HG03196 (cell line): ENCODE measurements around the gene GPRC5C.
"Not testable (repeated sequence)": the region's sequence is repeated elsewhere in the genome, so short reads cannot be mapped to it uniquely, and the experiment has no call there.

Experiments used
- ATAC-seq: cut with Tn5 transposase; IDR thresholded peaks from one replicate; pipeline ENCODE4 v1.9.1; 2021; ENCODE audit not compliant: unreplicated experiment

Gene GPRC5C

GRCh38 chr17:74405311-74405710 lies 26.6 kb upstream of the GPRC5C start:
- ATAC-seq: not testable (repeated sequence)

- no peak for ATAC-seq
Observed at GRCh38 chr17:74407384-74407783, 24.5 kb upstream of the GPRC5C start.

- no peak for ATAC-seq
Observed at GRCh38 chr17:74408262-74408661, 23.6 kb upstream of the GPRC5C start.

GRCh38 chr17:74408815-74409214 lies 23.1 kb upstream of the GPRC5C start:
- no peak for ATAC-seq

GRCh38 chr17:74410001-74410443 lies 21.9 kb upstream of the GPRC5C start:
- ATAC-seq: no peak

- ATAC-seq: no peak
Observed at GRCh38 chr17:74412581-74412980, 19.3 kb upstream of the GPRC5C start.

- ATAC-seq: no peak
Observed at GRCh38 chr17:74413491-74413890, 18.4 kb upstream of the GPRC5C start.

GRCh38 chr17:74414510-74414909 lies 17.4 kb upstream of the GPRC5C start:
- ATAC-seq: no peak

GRCh38 chr17:74415608-74416396 lies 16.1 kb upstream of the GPRC5C start:
- no peak for ATAC-seq

- ATAC-seq: no peak
Observed at GRCh38 chr17:74417178-74418045, 14.5 kb upstream of the GPRC5C start.

- no peak for ATAC-seq
Observed at GRCh38 chr17:74419928-74420411, 11.9 kb upstream of the GPRC5C start.

GRCh38 chr17:74424117-74424516 lies 7.8 kb upstream of the GPRC5C start:
- no peak for ATAC-seq

GRCh38 chr17:74424657-74425056 lies 7.2 kb upstream of the GPRC5C start:
- ATAC-seq: no peak

GRCh38 chr17:74426551-74427047 lies 5.3 kb upstream of the GPRC5C start:
- no peak for ATAC-seq

GRCh38 chr17:74427048-74427762 lies 4.7 kb upstream of the GPRC5C start:
- no peak for ATAC-seq

GRCh38 chr17:74427763-74428153 lies 4.1 kb upstream of the GPRC5C start:
- no peak for ATAC-seq

- ATAC-seq: peak; percentile 11
Observed at GRCh38 chr17:74429604-74430384, 2.1 kb upstream of the GPRC5C start.

GRCh38 chr17:74430385-74430705 lies 1.5 kb upstream of the GPRC5C start:
- no peak for ATAC-seq

GRCh38 chr17:74430706-74431567 lies 951 bp upstream of the GPRC5C start:
- ATAC-seq: peak; percentile 54

- no peak for ATAC-seq
Observed at GRCh38 chr17:74432424-74432690, 469 bp downstream of the GPRC5C start.
